Measurements from ENCODE around the gene XPO4. TPM values are rescaled to one million over a fixed set of nuclear protein-coding genes. Genes with fewer than 3 reads are reported as not detected.

Gene XPO4
- total and polyA plus RNA-seq, 2 of the 13 experiments (the other 11 are each of a cell fraction or from before 2014, with no cell fraction given), result 8.4 to 24.8 TPM

DNA sequence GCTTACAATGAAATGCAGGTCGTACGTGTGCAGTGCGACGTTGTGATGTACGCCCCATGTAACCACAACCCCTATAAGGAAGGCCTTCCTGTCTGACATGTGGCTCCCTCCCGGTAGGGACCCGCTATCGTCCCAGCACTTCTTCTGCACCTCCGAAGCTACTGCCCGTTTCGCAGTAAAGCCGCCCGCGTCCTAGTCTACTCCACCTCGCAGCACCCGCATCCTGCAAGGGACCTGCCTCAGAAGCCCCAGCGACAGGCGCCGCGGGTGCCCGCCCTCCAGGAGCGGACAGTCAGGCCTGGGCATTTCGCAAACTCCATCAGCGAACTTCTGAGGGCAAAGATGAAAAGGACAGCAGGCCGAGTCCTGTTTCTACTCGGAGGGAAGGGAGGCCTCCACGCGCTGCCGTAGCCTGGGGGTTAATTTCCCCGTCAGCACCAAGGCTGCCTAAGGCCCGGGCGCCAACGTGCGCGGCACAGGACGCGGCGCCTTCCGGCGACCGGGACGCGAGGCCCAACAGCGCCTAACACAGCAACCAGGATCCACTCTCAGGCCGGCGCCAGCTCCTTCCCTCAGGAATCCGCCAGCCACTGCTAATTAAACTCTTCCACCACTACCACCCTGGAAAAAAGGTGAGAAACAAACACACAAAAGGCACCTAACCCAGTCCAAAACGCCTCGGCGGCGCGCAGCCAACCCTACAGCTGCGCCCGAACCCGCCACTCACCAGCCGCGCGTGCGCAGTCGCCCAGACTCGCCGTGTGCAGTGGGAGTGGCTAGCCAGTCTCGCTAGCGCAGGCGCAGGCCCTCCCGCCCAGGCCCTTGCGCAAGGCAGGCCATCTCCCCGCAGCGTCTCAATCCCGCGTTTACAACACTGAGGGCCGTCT is 129.1 kb downstream of the XPO4 start, which contains the start of gene EEF1AKMT1 (continued):
- TF ChIP-seq ZNF33B (CRISPR knock-in tag; IDR thresholded peaks at IDR 0.05) (no peak), U2AF2 (IDR thresholded peaks at IDR 0.05; ENCODE audit: low read depth, low read length) (no peak), GATAD1 (CRISPR knock-in tag; IDR thresholded peaks at IDR 0.05) (peak; percentile 34; the same call in 1 of the 2 replicates), ZNF703 (CRISPR knock-in tag; IDR thresholded peaks at IDR 0.05; ENCODE audit: borderline replicate concordance) (peak; percentile 93), ZNF709 (CRISPR knock-in tag; IDR thresholded peaks at IDR 0.05) (peak; percentile 96), ZNF460 (CRISPR knock-in tag; IDR thresholded peaks at IDR 0.05; ENCODE audit: borderline replicate concordance) (no peak), ZNF333 (CRISPR knock-in tag; IDR thresholded peaks at IDR 0.05; ENCODE audit: borderline replicate concordance) (no peak), BHLHE40 (IDR thresholded peaks at IDR 0.05; ENCODE audit: low read length) (peak; percentile 39; the same call in 1 of the 2 replicates), SUZ12 (IDR thresholded peaks at IDR 0.05; ENCODE audit: low read depth, low read length) (no peak), NFRKB (IDR thresholded peaks at IDR 0.05) (no peak), ZNF264 (CRISPR knock-in tag; IDR thresholded peaks at IDR 0.05) (no peak; the same call in 1 of the 2 replicates), ETV6 (CRISPR knock-in tag; conservative IDR thresholded peaks at IDR 0.05) (peak; percentile 35), NRL (CRISPR knock-in tag; IDR thresholded peaks at IDR 0.05; ENCODE audit: borderline replicate concordance) (peak; percentile 97; the same call in 1 of the 2 replicates), ZNF230 (CRISPR knock-in tag; IDR thresholded peaks at IDR 0.05) (peak; percentile 95; the same call in 1 of the 2 replicates), RAD51 (IDR thresholded peaks at IDR 0.05; ENCODE audit: borderline replicate concordance) (no peak), NFE2 (CRISPR knock-in tag; IDR thresholded peaks at IDR 0.05) (0 out of 2 replicates have a peak, but pooled peaks have one; percentile 16), ZNF326 (CRISPR knock-in tag; IDR thresholded peaks at IDR 0.05; ENCODE audit: borderline replicate concordance) (no peak), ZNF572 (CRISPR knock-in tag; IDR thresholded peaks at IDR 0.05) (no peak)
- TF ChIP-seq, protein P1, sequence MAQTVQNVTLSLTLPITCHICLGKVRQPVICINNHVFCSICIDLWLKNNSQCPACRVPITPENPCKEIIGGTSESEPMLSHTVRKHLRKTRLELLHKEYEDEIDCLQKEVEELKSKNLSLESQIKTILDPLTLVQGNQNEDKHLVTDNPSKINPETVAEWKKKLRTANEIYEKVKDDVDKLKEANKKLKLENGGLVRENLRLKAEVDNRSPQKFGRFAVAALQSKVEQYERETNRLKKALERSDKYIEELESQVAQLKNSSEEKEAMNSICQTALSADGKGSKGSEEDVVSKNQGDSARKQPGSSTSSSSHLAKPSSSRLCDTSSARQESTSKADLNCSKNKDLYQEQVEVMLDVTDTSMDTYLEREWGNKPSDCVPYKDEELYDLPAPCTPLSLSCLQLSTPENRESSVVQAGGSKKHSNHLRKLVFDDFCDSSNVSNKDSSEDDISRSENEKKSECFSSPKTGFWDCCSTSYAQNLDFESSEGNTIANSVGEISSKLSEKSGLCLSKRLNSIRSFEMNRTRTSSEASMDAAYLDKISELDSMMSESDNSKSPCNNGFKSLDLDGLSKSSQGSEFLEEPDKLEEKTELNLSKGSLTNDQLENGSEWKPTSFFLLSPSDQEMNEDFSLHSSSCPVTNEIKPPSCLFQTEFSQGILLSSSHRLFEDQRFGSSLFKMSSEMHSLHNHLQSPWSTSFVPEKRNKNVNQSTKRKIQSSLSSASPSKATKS (CRISPR knock-in tag; IDR thresholded peaks at IDR 0.05), result peak; percentile 88; the same call in 1 of the 2 replicates
- TF ChIP-seq, protein P2, sequence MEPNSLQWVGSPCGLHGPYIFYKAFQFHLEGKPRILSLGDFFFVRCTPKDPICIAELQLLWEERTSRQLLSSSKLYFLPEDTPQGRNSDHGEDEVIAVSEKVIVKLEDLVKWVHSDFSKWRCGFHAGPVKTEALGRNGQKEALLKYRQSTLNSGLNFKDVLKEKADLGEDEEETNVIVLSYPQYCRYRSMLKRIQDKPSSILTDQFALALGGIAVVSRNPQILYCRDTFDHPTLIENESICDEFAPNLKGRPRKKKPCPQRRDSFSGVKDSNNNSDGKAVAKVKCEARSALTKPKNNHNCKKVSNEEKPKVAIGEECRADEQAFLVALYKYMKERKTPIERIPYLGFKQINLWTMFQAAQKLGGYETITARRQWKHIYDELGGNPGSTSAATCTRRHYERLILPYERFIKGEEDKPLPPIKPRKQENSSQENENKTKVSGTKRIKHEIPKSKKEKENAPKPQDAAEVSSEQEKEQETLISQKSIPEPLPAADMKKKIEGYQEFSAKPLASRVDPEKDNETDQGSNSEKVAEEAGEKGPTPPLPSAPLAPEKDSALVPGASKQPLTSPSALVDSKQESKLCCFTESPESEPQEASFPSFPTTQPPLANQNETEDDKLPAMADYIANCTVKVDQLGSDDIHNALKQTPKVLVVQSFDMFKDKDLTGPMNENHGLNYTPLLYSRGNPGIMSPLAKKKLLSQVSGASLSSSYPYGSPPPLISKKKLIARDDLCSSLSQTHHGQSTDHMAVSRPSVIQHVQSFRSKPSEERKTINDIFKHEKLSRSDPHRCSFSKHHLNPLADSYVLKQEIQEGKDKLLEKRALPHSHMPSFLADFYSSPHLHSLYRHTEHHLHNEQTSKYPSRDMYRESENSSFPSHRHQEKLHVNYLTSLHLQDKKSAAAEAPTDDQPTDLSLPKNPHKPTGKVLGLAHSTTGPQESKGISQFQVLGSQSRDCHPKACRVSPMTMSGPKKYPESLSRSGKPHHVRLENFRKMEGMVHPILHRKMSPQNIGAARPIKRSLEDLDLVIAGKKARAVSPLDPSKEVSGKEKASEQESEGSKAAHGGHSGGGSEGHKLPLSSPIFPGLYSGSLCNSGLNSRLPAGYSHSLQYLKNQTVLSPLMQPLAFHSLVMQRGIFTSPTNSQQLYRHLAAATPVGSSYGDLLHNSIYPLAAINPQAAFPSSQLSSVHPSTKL (CRISPR knock-in tag; IDR thresholded peaks at IDR 0.05), result peak; percentile 31; the same call in 1 of the 2 replicates
- TF ChIP-seq, protein P3, sequence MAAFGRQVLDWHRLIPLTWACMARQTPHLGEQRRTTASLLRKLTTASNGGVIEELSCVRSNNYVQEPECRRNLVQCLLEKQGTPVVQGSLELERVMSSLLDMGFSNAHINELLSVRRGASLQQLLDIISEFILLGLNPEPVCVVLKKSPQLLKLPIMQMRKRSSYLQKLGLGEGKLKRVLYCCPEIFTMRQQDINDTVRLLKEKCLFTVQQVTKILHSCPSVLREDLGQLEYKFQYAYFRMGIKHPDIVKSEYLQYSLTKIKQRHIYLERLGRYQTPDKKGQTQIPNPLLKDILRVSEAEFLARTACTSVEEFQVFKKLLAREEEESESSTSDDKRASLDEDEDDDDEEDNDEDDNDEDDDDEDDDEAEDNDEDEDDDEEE (CRISPR knock-in tag; IDR thresholded peaks at IDR 0.05), result peak; percentile 99

All from HepG2 (cell line).